Measurements from ENCODE around the gene DSCAM. TPM values are rescaled to one million over a fixed set of nuclear protein-coding genes. Genes with fewer than 3 reads are reported as not detected.

Gene DSCAM
- total and polyA plus RNA-seq, 10 of the 15 experiments (the other 5 are each of a cell fraction or from before 2014, with no cell fraction given): not detected

DNA sequence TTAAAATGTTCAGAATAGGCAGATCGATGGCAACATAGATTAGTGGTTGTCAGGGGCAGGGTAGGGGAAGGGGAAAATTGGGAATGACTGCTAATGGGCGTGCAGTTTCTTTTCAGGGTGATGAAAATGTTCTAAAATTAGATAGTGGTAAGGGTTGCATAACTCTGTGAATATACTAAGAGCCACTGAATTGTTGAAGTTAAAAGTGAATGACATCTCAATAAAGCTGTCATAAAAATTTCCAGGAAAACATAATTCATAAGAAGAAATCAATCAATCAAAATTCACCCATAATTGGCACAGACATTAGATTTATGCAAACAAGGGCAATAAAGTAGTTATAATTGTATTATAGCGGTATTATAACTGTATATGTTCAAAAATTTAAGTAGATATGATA is 751.5 kb downstream of the DSCAM start:
- Histone ChIP-seq H3K9ac (ENCODE audit: control insufficient read depth, insufficient read depth, low read length) (no peak overlapping the region), H3K36me3 (ENCODE audit: control insufficient read depth in 2 of 2, insufficient read depth in 2 of 2, low read length in 1 of 2) (no peaks in the 10 kb centered on the region), H3K4me3 (no peak overlapping the region), H3K27ac (ENCODE audit: control insufficient read depth, insufficient read depth) (no peak overlapping the region), H3K27me3 (replicated peaks in 1 of 2; ENCODE audit: control insufficient read depth in 2 of 2, insufficient read depth in 2 of 2, low read length in 1 of 2) (no peaks in the 10 kb centered on the region), H3K79me2 (ENCODE audit: control insufficient read depth, insufficient read depth, low read length) (no peaks in the 10 kb centered on the region), H3K4me2 (ENCODE audit: control insufficient read depth, insufficient read depth) (no peak overlapping the region), H3K9me3 (replicated peaks; ENCODE audit: control insufficient read depth, insufficient read depth, low read length) (no peaks in the 10 kb centered on the region), H2AFZ (ENCODE audit: control insufficient read depth, low read depth, low read length) (no peak overlapping the region), H3K4me1 (ENCODE audit: control insufficient read depth, insufficient read depth, low read length) (no peaks in the 10 kb centered on the region), H4K20me1 (ENCODE audit: control insufficient read depth, insufficient read depth) (no peaks in the 10 kb centered on the region)
- RAD21 ChIA-PET (ENCODE audit: unreplicated experiment): no interaction called here
- POLR2A ChIA-PET: no interaction called here
- in situ Hi-C loops (cut with MboI) (no loop called here), intact Hi-C loops (cut with micrococcal nuclease; ENCODE audit: unreplicated experiment) (no loop called here)
- no peak for FAIRE-seq
- SMC1A ChIA-PET (ENCODE audit: uncharacterized antibody, unreplicated experiment): no interaction called here
- BruUV-seq (replicated peaks): no TSS peak
- TF ChIP-seq ZNF24 (IDR thresholded peaks at IDR 0.05) (no peak), SREBF1 (IDR thresholded peaks at IDR 0.05; ENCODE audit: low read length) (no peak), MEF2B (IDR thresholded peaks at IDR 0.05; ENCODE audit: partially characterized antibody, poor library complexity, severe bottlenecking) (no peak), BCL11A (IDR thresholded peaks at IDR 0.05; ENCODE audit: low read depth, low read length) (no peak), EED (IDR thresholded peaks at IDR 0.05; ENCODE audit: low read depth) (no peak), SIN3A (IDR thresholded peaks at IDR 0.05; ENCODE audit: low read depth, low read length) (no peak), EZH2 (IDR thresholded peaks at IDR 0.05; ENCODE audit: borderline replicate concordance, control insufficient read depth, low read depth, low read length) (no peak), CREM (IDR thresholded peaks at IDR 0.05; ENCODE audit: low read depth) (no peak), TAF1 (IDR thresholded peaks at IDR 0.05; ENCODE audit: borderline replicate concordance, low read depth, low read length) (no peak), BMI1 (IDR thresholded peaks at IDR 0.05; ENCODE audit: borderline replicate concordance) (no peak), JUND (IDR thresholded peaks at IDR 0.05; ENCODE audit: low read depth, low read length) (no peak), ZBED1 (IDR thresholded peaks at IDR 0.05; ENCODE audit: borderline replicate concordance) (no peak)
- CTCF ChIA-PET: no interaction called here
- ATAC-seq: no peak
- DNase-seq (ENCODE audit: low read depth, low spot score): no peak
- 3% methylated on average over 3 of the region's 3 CpGs for WGBS (ENCODE audit: insufficient coverage, insufficient replicate concordance, low lambda C conversion rate, missing lambda C conversion rate)

Measured in GM12878 (cell line).